RWPE1 (cell line): ENCODE results near the gene POLD4.
A peak's percentile ranks its signal among the peaks of the same experiment; 100 is the strongest.
"Not testable (repeated sequence)": the region's sequence is repeated elsewhere in the genome, so short reads cannot be mapped to it uniquely, and the experiment has no call there.

ENCODE experiments used
- CTCF ChIA-PET: fragments of 350-600 bp; sonication (Branson Sonifier 250); formaldehyde crosslinking; extraction: SDS; loops from one replicate; lab custom pipeline; 2021; lab: Yijun Ruan, JAX
- POLR2A ChIA-PET: fragments of 400-600 bp; formaldehyde crosslinking; extraction: SDS; loops from one replicate; lab custom pipeline; 2020; ENCODE audit warnings: antibody characterized with exemption; ENCODE audit not compliant: low non-redundant PET; lab: Yijun Ruan, JAX
- DNase-seq: peaks from one replicate; pipeline ENCODE4 v3.0.0; 2012; ENCODE audit warnings: low spot score
- H3K27ac ChIP-seq: fragments of 450-650 bp; 2 replicates; pipeline ENCODE4 v1.5.1; 2017
- CTCF ChIP-seq: fragments of 450-650 bp; conservative IDR thresholded peaks from 2 replicates; pipeline ENCODE4 v1.5.1; 2017; ENCODE audit warnings: low read depth, mild to moderate bottlenecking

The POLD4 gene

GRCh38 chr11:67320691-67321090 lies 32.7 kb downstream of the POLD4 start:
- DNase-seq = no peak
- ChIA-PET CTCF (no interaction called here), POLR2A (no interaction called here)
- no peak overlapping the region for H3K27ac ChIP-seq
- no peak for TF ChIP-seq CTCF

- CTCF ChIA-PET = interaction anchor here (0.7 kb wide), 1 partner anchor 258 kb away, joined by 3 read pairs; no protein-coding TSS in a partner anchor
- H3K27ac ChIP-seq = no peak overlapping the region
- POLR2A ChIA-PET = no interaction called here
- no peak for DNase-seq
- no peak for TF ChIP-seq CTCF
Measured at GRCh38 chr11:67320011-67320410, 33.3 kb downstream of the POLD4 start.

- CTCF ChIA-PET = interaction anchor here (0.6 to 3.1 kb wide), 4 partner anchors 26 to 64 kb away, joined by 3 to 15 read pairs (median 5); partner anchors contain the start of gene GRK2
- POLR2A ChIA-PET = interaction anchor here (0.7 to 1.0 kb wide), 2 partner anchors 13 to 16 kb away, joined by 3 read pairs; partner anchors contain the start of gene SSH3
- not testable (repeated sequence) for H3K27ac ChIP-seq, DNase-seq
Measured at GRCh38 chr11:67318876-67319275, 34.5 kb downstream of the POLD4 start.

GRCh38 chr11:67317888-67318555 lies 35.3 kb downstream of the POLD4 start:
- ChIA-PET CTCF (interaction anchor here (0.6 to 3.1 kb wide), 16 partner anchors 15 to 951 kb away, joined by 3 to 27 read pairs (median 5); partner anchors contain the start of genes ANKRD13D, GRK2 and SSH3), POLR2A (interaction anchor here (0.7 to 1.4 kb wide), 6 partner anchors 13 to 53 kb away, joined by 3 to 16 read pairs (median 4); partner anchors contain the start of gene SSH3)
- peak overlapping the region; percentile 99 for H3K27ac ChIP-seq

GRCh38 chr11:67317205-67317887 lies 36.0 kb downstream of the POLD4 start:
- ChIA-PET POLR2A (interaction anchor here (0.6 to 1.4 kb wide), 8 partner anchors 13 to 56 kb away, joined by 3 to 16 read pairs (median 3); partner anchors contain the start of gene SSH3), CTCF (interaction anchor here (0.5 to 3.1 kb wide), 24 partner anchors 9 to 950 kb away, joined by 3 to 27 read pairs (median 4); partner anchors contain the start of genes ANKRD13D, GRK2 and SSH3)
- peak overlapping the region; percentile 99 for H3K27ac ChIP-seq
- TF ChIP-seq CTCF = peak; percentile 88
- DNase-seq = peak; percentile 98

More at GRCh38 chr11:67317888-67318555, 35.3 kb downstream of the POLD4 start:
- no peak for TF ChIP-seq CTCF
- peak; percentile 54 for DNase-seq

- no peak for DNase-seq
- H3K27ac ChIP-seq = peak overlapping the region; percentile 99
- ChIA-PET CTCF (interaction anchor here (0.5 to 3.1 kb wide), 14 partner anchors 8 to 361 kb away, joined by 3 to 27 read pairs (median 4); partner anchors contain the start of genes ANKRD13D, GRK2 and SSH3), POLR2A (interaction anchor here (0.6 to 1.4 kb wide), 8 partner anchors 12 to 257 kb away, joined by 3 to 16 read pairs (median 4); partner anchors contain the start of gene SSH3)
- TF ChIP-seq CTCF = no peak
Measured at GRCh38 chr11:67316882-67317204, 36.5 kb downstream of the POLD4 start.
